Vagina (tissue), 2 donors: ENCODE data around the gene TSGA10IP.

ENCODE experiments used
- POLR2AphosphoS5 ChIP-seq, 2 donors: sonication (generic); formaldehyde crosslinking; IDR thresholded peaks; one replicate each; pipeline ENCODE4 v1.9.0; 2017; ENCODE audit warnings: antibody characterized with exemption in 2 of 2, mild to moderate bottlenecking in 2 of 2, low read depth in 1 of 2; ENCODE audit not compliant: insufficient read depth in 1 of 2
- TF ChIP-seq, protein P1 (sequence below), 3 experiments: fragments of 450-650 bp in 2 of 3; fragments of 200-600 bp in 1 of 3; sonication (generic) in 1 of 3; IDR thresholded peaks; one replicate each; pipeline ENCODE4 v1.5.1; 2017 to 2019; ENCODE audit warnings: antibody characterized with exemption in 3 of 3, mild to moderate bottlenecking in 2 of 3, moderate library complexity in 2 of 3

DNA sequence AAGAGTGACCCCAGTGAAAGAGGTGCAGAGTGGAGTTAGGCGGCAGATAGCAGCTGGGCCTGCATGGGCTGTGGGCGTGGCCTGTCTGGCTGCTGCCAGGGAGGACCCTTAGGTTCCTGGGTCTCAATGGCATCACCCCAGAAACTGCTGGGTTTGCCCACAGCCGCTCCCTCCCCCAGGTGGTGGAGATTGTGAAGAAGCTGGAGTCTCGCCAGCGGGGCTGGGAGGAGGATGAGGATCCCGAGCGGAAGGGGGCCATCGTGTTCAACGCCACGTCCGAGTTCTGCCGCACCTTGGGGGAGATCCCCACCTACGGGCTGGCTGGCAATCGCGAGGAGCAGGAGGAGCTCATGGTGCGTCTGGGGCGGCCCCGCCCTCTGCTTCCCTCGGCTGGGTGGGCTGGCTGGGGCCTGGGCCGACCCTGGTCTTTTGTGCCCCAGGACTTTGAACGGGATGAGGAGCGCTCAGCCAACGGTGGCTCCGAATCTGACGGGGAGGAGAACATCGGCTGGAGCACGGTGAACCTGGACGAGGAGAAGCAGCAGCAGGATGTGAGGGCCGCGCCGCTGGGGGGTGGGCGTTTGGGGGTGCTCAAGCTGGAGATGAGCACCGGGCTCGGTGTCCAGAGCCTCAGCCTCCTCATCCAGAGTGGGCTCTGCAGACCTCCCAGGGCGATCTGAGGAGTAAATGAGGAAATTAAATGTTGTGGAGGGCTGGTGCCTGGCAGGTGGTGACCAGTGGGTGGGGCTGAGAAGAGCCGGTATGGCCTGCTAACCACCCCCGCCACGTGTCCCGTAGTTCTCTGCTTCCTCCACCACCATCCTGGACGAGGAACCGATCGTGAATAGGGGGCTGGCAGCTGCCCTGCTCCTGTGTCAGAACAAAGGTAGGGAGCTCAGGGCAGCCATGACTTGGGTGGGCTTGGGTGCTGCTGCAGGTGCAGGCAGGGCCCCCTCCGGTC, 31.2 kb downstream of the TSGA10IP start:
- TF ChIP-seq, protein P1, sequence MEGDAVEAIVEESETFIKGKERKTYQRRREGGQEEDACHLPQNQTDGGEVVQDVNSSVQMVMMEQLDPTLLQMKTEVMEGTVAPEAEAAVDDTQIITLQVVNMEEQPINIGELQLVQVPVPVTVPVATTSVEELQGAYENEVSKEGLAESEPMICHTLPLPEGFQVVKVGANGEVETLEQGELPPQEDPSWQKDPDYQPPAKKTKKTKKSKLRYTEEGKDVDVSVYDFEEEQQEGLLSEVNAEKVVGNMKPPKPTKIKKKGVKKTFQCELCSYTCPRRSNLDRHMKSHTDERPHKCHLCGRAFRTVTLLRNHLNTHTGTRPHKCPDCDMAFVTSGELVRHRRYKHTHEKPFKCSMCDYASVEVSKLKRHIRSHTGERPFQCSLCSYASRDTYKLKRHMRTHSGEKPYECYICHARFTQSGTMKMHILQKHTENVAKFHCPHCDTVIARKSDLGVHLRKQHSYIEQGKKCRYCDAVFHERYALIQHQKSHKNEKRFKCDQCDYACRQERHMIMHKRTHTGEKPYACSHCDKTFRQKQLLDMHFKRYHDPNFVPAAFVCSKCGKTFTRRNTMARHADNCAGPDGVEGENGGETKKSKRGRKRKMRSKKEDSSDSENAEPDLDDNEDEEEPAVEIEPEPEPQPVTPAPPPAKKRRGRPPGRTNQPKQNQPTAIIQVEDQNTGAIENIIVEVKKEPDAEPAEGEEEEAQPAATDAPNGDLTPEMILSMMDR (IDR thresholded peaks at IDR 0.05), result no peak
- no peak for TF ChIP-seq POLR2AphosphoS5 (IDR thresholded peaks at IDR 0.05; ENCODE audit: insufficient read depth in 1 of 2, low read depth in 1 of 2)
